Measurements from ENCODE around the gene HIPK2.
"Not testable (repeated sequence)": the region's sequence is repeated elsewhere in the genome, so short reads cannot be mapped to it uniquely, and the experiment has no call there.

HIPK2 gene

DNA sequence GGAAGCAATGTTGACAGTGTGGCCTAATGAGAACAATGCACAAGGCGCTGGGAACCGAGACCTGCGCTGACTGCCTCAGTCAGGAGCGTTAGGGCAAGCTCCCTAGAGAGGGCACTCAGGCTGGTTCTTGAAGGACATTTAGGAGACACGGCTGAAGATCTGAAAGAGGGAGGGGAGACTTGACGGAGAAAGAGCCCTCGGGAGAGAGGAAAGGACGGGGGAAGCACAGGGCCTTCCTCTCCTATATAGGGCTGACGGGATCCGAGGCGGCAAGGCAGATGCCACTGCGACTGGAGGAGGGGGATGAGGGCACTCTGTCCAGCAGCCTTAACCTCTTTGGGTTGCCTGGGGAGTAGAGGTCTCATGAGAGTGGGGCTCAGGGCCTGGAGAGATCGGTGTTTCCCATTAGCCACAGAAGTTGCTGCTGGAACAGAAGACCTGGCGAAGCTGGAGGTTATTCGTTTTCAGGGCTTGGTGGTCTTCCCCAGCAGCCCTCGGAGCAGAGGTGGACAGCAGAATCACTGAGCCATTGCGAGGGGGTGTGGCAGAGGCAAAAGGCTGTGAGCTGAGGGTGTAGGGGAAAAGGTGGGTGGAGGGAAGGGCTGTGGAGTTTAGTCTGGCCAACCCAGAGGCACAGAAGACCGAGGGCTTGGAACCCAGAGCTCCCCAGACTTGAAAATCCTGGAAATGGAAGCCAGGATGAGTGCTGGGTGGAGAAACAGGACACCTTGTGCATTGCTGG lies 218.3 kb downstream of the HIPK2 start:
- DNase-seq = no peak

DNA sequence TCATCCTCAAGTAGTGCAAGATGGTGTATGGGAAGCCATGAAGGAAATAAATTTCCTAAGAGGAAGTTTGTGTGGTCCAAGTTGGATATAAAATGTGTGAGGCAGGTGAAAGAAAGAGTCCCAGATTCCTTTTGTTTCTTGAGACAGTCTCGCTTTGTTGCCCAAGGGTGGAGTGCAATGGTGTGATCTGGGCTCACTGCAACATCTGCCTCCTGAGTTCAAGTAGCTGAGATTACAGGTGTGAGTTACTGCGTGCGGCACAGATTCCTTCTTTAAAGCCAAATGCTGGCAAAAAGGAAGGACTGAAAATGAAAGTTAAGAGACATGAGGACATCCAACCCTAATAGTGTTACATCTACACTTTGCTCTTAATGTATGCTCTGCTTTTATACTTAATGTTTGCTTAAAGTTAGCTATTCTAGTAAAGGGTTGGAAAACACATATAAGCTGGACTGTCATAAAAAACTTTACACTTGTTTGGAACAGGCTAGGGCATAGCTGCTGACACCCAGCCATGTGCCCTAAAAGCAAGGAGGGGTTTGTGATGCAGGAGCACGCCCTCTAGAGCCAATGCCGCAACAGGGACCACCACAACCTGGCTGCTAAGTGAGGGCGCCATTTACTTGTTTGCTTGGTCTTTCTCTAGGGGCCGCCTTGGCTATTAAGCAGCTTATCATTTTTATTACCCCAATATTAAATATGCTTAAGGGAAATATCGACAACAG lies 219.8 kb downstream of the HIPK2 start:
- DNase-seq = no peak

DNA sequence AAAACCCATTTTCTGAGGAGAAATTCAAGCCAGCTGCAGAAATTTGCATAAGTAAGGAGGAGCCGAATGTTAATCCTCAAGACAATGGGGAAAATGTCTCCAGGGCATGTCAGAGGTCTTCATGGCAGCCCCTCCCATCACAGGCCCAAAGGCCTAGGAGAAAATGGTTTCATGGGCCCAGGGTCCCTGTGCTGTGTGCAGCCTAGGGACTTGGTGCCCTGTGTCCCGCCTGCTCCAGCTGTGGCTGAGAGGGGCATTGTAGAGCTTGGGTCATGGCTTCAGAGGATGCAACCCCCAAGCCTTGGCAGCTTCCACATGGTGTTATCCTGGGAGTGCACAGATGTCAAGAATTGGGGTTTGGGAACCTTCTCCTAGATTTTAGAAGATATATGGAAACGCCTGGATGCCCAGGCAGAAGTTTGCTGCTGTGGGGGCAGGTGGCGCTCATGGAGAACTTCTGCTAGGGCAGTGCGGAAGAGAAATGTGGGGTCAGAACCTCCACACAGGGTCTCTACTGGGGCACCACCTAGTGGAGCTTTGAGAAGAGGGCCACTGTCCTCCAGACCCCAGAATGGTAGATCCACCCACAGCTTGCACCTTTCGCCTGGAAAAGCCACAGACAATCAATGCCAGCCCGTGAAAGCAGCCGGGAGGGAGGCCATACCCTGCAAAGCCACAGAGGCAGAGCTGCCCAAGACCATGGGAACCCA lies 223.7 kb downstream of the HIPK2 start:
- not testable (repeated sequence) for DNase-seq

DNA sequence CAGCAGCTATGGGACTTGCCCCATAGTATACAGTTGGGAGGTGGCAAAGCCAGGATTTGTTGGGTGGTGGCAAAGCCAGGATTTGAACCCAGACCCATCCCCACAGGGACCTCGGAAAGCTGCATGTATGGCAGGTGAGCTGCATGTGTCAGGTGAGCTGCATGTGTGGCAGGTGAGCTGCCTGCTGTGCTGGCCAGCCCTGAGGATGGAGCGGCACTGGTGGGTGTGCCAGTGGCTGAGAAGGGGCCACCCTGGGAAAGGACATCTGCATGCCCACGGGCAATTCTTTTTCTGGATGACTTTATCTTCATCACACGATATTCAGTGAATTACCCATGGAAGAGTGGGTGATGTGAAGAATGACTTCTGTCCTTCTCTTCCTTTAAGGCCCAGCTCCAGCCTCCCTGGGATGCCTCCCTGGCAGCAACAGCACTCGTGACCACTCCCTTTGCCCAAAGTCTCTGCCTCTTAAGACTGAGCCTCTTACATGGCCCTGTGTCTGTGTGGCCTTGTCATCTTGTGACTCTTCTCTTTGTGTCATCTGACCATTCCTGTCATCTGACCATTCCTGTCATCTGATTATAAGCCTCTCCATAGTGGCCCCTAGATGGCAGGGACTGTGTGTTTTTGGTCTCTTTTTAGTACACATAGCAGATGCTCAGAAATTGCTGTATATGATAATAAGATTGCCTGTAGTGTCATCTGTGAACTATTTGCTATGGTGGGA lies 229.3 kb downstream of the HIPK2 start:
- DNase-seq = no peak

- DNase-seq = no peak
These were observed 233.2 kb downstream of the HIPK2 start for GRCh38 chr7:139544645-139545044.

GRCh38 chr7:139543801-139544603 lies 233.8 kb downstream of the HIPK2 start:
- no peak for DNase-seq

- DNase-seq = no peak
These were observed 235.3 kb downstream of the HIPK2 start for GRCh38 chr7:139542308-139543151.

DNA sequence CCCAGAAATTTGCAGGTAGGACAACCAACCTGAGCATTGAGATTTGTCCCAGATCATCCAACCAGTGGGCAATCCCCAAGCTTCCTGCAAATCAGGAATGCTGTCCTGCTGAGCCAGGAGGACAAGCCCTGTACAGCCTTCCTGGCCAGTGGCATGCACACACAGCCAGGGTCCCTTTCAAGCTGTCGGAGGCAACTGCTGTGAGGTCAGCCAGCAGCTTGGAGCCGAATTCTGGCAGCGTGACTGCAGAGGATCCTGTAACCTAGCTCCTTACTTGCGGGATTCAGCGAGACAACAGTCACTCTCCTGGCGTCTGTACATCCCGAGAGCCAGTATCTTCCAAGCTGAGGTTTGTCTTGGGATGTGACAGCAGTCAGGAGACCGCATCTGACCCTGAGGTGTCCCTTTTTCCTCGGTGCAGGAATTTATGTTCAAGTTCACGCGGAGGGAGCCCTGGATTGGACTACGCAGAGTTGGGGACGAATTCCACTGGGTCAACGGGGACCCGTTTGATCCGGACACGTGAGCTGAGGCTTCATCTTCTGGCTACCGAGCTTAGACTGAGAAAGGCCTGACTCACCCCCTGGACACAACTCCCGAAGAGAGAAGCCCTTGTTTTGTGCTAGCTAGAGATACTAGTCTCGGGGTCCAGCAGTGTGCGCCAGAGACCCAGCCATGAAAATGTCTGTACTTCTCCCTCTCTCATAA lies 236.0 kb downstream of the HIPK2 start:
- no peak for DNase-seq

GRCh38 chr7:139540203-139540602 lies 237.6 kb downstream of the HIPK2 start:
- no peak for DNase-seq

GRCh38 chr7:139538881-139539635 lies 238.7 kb downstream of the HIPK2 start:
- no peak for DNase-seq

- DNase-seq = no peak
These were observed 241.6 kb downstream of the HIPK2 start for GRCh38 chr7:139536152-139536551.

DNA sequence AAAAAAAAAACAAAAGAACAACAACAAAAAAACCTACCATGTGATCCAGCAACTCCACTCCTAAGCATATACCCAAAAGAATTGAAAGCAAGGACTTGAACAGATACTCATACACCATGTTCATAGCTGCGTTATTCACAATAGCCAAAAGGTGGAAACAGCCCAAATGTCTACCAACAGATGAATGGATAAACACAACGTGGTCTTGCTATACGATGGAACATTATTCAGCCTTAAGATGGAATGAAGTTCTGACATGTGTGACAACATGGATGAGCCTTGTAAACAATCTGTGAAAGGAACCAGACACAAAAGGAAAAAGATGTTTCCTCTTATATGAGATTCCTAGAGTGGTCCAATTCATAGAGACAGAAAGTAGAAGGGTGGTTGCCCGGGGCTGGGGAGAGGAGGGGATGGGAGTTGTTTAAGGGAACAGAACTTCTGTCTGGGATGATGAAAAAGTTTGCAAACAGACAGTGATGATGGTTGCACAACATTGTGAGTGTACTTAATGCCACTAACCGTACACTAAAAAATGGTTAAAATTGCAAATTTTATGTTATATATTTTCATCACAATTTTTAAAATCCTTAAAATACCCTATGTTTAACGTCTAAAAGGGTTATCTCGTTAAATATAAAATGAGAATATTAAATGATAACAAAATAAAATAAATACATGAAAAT lies 242.7 kb downstream of the HIPK2 start:
- DNase-seq = no peak

GRCh38 chr7:139534096-139534495 lies 243.7 kb downstream of the HIPK2 start:
- DNase-seq = no peak

DNA sequence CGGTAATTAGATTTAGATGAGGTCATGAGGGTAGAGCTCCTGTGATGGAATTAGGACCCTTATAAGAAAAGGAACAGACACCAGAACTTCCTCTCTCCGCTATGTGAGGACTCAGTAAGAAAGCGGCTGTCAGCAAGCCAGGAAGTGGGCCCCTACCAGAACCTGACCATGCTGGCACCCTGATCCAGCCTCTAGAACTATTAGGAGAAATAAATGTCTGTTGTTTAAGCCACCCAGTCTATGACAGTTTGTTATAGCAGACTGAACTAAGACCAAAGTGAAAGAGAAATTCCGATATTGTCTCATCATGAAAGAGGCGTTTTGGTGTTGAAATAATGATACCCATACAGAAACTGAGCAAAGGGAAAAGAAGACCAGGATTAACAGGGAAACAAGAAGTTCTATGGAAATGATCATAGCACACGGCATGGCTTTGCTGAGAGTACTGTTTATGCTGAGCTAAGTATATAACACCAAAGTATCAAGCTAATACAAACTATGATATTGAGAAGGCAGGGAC lies 245.1 kb downstream of the HIPK2 start:
- DNase-seq = no peak

GRCh38 chr7:139531094-139531493 lies 246.7 kb downstream of the HIPK2 start:
- no peak for DNase-seq

GRCh38 chr7:139526578-139527544 lies 250.9 kb downstream of the HIPK2 start:
- no peak for DNase-seq

GRCh38 chr7:139525750-139526149 lies 252.0 kb downstream of the HIPK2 start:
- no peak for DNase-seq

- no peak for DNase-seq
These were observed 252.6 kb downstream of the HIPK2 start for GRCh38 chr7:139525239-139525638.

Measured in NCI-H1105 (cell line).